T-helper 1 cell (primary cell): Measurements from ENCODE around the gene ADRA2C.

Source experiments
- DNase-seq, 5 donors: peaks; one replicate each; pipeline ENCODE4 v3.0.0-alpha.2; 2012 to 2020

Gene ADRA2C

DNA sequence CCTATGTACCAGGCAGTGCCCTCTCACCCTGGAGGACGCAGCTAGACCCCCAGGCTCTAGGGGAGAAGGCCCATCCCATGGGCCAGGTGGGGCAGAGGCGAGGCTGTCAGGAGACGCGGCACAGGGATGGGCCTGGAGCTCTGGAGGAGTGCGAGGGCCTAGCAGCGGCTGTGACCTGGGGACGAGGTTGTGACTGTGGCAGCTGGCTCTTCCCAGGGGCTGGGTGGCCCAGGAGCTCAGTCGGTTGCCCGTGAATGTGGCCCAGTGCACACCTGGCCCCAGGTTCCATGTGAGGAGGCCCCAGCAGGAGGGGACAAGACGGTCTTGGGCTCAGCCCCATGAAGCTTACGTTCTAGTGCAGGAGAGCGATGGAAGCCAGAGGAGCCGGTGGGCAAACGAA, 31.0 kb upstream of the ADRA2C start:
- no peak for DNase-seq

DNA sequence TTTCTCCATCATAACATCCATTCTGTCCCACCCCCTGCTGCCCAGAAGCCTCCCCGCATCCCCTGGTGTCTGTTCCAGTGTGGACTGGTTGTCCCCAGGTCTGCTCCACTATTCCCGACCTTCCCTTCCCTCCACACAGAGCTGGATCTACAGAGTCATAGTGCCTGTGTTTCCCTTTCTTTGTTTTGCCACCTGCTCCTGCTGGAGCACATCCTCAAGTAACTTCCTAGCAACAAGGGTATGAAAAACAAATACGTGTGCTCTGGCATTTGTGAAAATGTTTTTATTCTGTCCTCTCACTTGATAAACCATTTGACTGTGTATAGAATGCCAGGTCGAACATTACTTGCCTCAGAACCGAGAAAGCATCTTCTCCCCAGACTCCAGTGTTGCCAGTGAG, 29.9 kb upstream of the ADRA2C start:
- DNase-seq, result no peak

DNA sequence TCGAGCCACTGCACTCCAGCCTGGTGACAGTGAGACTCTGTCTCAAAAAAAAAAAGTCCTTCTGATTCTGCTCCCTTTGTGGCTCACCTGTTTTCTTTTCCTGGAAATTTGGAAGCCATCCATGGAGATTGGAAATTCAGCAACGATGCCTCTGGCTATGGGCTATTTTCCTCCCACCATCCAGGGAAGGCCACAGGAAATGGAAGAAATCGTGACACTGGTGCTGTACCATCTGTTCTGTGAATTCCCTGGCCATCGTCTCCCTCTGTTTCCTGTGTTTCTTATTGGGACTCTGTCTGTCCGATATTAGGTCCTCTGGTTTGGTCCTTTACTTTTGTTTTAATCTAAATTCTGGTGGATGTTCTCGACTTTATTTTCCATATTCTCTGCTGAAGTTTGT, 29.4 kb upstream of the ADRA2C start:
- DNase-seq, result no peak

DNA sequence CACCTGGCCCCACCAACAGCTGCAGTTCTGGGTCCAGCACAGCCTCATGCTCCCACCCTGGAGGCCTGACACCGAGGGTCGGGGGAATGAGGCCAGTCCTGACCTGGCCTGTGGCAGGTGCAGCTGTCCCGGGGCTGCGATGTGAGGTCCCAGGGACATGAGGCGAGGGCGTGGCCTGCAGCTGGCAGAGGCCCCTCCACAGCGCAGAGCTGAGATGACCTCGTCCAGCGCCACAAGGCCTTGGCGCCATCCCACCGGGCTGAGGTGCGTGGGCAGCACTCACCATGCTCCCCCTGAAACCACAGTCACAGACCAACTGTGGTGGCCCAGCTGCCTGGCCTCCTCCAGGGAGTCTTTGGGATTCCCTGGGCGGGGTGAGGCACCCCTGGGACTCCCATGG, 26.6 kb upstream of the ADRA2C start:
- DNase-seq, result no peak

DNA sequence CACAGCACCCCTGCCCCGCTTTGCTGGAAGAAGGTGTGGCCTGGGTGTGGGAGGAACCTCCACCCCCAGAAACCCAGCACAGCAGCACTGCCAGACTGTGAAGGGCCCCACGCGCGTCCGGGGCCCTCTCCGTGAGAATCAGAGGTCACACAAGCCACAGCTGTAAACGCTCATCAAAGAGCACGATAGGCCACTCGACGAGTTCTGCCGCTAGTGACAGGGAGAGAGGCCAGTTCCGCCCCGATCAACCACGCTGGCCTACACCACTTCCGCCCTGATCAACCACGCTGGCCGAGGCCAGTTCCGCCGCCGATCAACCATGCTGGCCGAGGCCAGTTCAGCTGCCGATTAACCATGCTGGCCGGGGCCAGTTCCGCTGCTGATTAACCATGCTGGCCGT, 25.9 kb upstream of the ADRA2C start:
- no peak for DNase-seq

DNA sequence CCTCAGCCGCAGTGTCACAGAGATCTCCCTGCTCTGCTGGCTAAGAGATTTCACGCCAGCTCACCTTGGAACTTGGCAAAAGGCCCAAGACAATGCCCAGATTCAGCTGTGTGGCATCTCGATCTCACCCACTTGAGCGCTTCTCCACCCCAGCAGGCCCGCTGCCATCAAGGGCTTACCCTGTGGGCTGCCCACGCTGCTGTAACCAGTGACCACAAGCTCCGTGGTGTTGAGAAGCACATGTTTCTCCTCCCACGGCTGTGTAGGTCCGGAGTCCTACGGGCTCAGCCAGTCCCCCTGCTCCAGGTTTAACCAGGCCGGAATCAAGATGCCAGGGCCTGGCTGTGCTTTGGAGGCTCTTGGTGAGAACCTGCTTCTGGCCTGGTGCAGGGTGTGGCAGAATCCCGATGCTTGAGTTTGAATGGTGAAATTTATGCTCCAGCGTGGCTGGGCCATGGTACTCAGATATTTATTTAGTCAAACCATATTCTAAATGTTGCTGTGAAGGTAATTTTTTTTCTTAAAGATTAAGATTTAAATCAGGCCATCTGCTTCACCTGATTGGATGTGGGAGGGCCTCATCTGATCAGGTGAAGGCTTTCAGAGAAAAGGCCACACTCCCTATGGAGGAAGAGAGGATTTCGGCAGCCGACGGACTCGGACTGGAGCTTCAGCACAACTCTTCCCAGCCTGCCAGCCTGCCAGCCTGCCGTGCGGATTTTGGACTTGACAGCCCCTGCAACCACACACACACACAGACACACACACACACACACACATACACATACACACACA, 24.8 kb upstream of the ADRA2C start:
- no peak for DNase-seq

DNA sequence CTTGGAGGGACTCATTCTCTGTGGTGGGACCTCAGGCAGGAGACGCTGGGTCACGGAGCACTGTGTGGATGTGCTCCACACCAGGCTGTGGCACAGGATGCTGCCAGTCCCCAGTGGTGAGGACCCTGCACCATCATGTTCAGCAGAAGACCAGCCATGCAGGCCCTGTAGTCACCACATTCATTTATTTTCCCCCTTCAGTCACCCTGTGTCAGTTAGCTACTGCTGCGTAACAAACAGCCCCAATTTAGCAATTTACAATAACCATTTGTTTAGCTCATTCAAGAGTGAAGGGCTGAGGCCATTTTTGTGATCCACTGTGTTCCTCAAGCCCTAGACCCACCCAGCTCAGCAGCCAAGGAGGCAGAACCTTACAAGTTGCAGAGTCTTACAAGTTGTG, 23.6 kb upstream of the ADRA2C start:
- no peak for DNase-seq

DNA sequence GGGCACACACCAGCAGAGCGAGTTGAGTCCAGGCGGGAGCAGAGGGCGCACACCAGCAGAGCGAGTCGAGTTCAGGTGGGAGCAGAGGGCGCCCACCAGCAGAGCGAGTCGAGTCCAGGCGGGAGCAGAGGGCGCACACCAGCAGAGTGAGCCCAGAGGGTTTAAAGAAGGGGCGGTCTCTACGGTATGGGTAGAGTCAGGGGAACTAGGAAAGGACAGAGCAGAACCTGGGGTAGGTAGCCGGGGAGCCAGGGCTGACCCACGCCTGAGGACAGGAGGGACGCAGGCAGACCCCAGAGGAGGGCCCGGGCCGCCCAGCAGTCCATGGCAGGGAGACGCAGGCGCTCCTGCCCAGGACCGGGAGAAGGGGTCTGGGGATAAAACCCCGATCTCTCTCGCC, 22.0 kb upstream of the ADRA2C start:
- no peak for DNase-seq

DNA sequence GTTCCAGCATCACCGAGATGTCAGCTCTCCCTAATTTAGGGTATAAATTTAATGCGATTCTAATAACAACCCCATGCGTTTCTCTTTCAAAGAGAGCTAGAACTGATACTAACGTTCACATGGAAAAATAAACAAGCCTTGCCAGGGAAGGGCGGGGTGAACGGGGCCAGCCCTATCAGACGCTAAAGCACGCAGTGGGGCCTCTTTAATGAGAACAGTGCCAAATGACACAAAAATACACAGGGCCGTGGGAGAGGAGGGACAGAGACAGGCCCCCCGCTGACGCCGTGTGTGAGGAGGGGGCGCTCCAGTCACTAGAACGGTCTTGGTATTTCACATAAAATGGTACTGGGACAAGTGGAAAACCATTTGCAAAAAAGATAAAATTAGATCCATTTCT, 21.3 kb upstream of the ADRA2C start:
- no peak for DNase-seq

DNA sequence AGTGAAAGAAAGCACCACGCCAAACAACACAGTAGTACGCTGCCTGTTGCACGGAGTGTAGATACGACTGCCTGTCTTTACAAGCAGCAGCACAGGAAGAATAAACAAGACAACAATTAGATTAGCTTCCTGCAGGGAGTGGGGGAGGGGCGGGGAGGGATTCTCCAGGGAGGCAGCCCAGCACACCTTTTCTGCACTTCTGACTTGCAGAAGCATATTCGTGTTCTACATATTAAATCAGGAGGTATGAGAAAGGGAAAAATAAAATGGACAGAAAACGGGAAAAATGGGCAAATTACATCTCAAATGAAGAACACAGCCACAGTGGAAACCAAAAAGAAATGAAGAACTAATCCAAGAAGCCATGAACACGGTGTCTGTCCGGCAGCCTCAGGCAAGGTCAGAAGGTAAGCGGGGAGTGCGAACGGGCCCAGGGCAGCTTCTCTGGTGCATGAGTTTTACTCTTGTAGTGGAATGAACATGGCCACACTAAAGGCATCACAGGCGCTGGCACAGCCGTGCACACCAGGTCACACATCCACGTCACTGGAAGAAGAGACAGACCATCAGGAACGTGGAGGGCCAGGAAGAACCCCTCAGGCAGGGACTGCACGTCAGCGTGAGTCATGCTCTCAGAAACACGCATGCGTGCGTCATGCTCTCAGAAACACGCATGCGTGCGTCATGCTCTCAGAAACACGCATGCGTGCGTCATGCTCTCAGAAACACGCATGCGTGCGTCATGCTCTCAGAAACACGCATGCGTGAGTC, 20.1 kb upstream of the ADRA2C start:
- DNase-seq, result no peak

DNA sequence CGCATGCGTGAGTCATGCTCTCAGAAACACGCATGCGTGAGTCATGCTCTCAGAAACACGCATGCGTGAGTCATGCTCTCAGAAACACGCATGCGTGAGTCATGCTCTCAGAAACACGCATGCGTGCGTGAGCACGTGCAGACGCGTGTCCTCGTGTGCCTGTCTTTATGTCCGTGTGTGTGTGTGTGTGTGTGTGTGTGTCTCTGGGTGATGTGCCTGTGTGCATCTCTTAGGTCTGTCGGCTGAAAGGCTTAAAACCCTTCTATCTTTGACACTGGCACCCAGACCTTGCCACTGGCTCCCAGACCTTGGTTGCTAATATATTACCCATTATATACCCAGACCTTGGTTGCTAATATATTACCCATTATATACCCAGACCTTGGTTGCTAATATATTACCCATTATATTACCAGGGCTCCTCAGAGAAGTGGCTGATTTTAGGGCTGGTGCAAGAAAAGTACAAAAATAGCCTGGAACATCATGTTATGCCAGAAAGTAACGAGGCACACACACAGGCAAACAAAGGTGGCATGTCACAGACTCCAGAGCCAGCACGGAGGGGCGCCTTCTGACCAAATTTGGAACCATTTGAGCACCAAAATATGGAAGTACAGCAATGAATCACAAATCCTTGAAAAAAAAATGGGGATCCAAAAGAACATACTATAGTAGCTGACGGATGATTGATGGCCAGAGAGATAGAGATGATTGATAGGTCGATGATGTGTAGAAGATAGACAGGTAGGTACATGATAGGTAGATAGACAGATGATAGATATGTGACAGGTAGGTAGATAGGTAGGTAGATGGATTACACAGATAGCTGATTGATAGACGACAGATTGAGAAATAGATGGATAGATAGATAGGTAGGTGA, 19.2 kb upstream of the ADRA2C start:
- no peak for DNase-seq

DNA sequence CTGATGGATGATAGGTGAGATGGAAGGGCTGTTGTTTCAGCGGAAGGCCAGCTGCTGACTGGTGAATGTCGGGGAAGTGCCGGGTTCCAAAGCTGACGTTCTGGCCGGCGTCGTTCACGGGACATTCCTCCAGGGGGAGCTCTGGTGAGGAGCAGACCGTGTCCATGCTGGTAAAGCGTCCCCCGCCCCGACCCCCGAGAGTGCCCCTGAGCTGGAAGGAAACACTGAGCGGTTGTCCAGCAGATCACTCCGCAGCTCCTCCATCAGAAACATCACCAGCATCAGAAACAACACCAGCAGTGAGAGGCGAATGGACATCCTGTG, 18.6 kb upstream of the ADRA2C start:
- DNase-seq, result no peak

DNA sequence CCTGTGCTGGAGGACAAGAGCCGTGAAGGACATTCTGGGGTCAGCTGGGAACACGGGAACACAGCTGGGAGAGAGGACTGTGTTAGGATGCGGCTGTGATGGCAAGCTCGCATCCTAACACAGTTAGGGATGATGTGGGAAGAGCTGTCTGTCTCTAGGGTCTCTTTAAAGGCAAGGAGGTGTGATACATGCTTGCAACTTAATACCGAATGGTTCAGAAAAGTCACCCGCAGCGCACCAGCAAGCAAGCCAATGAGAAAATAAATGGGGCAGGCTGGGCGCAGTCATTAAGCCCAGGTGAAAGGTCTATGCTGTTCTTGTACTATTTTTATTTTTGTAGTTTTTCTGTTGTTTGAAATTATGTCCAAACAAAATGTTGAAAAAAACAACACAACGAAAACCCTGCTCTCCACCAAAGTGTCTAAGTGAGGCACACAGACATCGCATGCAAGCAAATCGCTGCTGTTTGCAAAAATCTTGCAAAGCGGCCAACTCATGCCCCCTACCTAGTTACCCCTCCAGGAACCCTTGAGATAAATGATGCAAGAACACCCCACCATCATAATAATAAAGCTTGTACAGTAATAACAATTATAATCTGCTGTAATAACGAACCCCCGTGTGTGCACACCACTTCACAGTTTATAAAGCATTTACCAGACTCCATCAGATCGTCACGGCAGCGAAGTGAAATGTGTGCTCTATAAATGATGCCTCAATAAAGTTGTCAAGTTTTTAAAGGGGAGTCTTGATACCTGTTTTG, 17.9 kb upstream of the ADRA2C start:
- DNase-seq, result no peak

DNA sequence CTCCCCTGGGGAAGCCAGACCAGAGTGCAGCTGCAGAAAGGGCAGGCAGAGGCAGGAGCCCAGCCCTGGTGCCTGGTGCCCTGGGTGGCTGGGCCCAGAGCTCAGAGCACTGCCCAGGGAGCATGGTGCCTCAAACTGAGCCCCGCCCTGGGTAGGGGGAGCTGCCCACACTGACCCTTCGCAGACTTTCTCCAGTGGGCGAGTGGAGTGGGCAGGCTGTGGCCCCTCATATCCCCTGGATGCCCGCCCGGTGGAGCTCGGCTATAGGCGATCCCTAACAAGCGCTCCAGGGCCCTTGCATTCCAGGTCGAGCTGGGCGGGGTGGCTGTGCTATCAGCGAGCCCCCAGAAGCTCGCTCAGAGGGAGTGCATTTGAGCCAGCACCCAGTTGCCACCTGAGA, 17.1 kb upstream of the ADRA2C start:
- DNase-seq, result no peak

DNA sequence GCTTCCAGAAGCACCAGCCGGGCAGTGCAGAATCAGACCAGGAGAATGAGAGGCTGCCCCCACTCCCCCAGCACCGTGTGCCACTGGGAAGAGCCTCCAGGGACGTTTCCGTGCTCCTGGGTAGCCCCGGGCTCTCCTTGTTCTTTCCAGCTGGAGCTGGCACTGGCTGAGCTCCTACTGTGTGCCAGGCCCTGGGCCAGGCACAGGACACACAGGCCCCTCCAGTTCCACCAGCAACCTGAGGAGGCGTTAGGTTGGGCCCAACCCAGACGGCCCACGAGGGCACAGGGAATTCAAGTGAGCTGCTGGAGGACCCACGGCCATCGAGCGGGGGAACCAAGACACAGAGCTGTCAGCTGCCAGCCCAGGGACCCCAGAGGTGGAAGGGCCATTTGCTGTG, 15.9 kb upstream of the ADRA2C start:
- DNase-seq, result no peak

DNA sequence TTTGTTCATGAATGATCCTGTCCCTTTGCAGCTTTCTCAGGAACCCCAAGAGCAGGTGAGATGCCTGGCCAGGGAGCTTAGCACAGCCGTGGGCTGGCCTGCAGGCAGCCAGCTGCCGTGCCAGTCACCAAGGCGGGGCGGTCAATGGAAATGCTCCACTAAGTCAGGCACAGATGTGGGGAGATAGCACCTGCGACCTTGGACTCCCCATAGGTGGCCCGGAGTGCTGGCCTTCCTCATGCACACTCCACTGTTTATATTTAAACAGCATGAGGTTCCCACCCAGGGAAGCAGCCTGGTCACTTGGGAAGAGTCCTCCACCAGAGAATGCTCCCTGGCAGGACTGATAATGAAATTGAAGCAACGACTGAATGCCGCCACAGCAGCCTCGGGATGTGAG, 14.2 kb upstream of the ADRA2C start:
- no peak for DNase-seq

DNA sequence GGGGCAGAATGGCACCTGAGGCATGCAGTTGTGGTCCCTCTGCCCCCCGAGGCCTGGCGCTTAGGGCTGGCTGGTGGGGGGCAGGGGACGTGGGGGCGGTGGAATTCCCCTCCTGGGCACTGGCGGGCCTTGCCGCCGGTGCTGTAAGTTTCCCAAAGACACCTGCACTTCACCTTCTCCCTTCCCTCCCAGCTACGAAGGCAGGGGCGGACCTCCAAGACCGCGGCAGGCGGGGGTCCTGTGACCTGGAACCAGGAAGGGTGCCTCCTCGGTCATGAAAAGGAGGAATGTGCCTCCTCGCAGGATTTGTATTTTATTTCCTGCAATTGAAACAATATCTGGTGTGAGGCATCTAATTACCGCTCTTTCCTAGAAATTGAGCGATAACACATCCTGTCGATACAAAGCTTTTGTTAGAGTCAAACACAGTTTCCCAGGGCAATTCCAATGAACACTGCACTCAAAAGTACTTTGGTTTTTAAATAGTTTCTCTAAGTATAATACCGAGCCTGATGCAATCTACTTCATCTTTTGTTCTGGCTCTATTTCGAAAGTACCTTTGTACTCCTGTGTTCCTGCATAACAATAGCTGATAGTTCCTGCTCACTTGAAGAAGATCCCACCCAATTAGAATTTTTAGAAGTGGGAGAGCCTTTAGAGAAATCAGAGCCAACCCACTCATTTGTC, 12.3 kb upstream of the ADRA2C start:
- DNase-seq, result no peak

DNA sequence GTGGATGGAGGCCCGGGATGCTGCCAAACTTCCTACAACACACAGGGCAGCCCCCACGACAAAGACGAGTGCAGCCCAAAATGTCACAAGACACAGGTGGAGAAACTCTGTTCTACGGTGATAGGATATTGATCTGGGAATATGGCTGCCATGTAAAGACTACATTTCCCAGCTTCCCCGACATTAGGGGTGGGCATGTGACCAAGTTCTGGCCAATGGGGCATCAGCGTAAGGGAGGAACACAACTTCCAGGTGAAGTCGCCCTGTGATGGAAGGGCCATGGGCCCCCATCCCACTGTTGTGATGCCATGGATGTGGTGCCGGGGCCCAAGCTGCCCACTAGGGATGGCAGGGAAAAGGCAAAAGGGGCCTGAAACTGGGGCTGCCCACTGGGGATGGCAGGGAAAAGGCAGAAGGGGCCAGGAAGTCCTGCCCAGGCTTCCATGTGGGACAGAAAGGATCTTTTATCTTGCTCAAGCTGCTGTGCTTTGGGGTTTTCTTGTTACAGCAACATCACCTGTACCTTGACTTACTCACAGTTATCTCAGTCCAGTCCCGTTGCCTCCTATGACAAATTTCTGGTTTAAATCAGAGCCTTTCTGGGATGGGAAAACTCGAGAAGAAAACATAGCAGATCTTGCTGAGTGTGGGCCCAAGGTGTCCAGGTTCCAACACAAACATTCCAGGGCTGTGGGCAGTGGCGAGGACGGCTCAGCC, 9.7 kb upstream of the ADRA2C start:
- DNase-seq, result no peak

DNA sequence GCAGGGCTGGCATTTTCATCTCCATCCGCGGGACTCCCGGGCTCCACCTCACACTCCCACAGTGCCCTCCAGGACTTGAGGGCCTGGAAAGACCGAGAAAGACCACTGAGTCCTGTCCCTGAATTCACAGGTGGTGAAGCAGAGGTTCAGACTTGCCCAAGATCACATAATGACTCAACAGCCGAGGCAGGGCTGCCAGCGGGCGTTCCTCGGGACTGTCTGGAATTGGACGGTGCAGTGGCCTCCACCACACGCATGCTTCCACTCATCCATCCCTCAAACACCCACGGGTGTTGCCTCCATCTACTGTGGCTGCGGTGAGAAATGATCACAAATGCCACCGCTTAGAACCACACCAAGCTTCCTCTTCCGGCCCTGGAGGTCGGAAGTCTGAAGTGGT, 6.9 kb upstream of the ADRA2C start:
- no peak for DNase-seq

DNA sequence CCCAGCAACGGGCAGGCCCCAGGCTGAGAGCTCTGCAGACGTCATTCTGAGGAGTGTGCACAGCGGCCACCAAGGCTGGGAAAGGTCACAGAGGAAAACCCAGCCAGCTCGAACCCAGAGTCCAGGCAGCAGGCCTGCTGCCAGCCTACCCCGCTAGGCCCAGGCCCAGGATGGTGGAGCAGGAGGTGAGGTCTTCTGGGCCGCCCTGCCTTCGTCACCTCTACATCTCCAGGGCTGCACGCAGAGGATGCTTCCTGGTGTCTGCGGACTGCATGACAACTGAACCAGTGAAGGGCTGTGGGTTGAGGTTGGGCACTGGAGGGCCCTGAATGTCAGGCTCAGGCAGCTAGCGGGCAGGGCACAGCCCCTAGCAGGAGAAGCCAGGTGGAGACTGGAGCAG, 5.8 kb upstream of the ADRA2C start:
- no peak for DNase-seq

DNA sequence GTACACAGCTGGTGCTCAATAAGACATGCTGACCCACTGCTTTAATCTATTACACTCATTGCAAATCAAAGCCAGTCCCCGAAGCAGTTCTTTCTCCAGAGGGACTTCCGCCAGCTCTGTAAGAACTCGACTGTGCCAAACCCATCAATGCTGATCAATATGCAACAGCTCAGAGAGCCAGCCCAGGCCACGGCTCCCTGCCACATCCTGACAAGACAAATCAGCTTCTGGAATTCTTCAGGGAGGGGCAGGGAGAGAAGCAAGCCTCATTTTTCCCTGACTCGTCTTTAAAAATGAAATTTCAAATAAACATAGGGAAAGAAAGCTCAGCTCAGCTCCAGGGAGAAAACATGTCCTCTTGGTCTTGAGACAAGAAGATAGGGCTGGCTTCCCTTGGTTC, 5.3 kb upstream of the ADRA2C start:
- no peak for DNase-seq

DNA sequence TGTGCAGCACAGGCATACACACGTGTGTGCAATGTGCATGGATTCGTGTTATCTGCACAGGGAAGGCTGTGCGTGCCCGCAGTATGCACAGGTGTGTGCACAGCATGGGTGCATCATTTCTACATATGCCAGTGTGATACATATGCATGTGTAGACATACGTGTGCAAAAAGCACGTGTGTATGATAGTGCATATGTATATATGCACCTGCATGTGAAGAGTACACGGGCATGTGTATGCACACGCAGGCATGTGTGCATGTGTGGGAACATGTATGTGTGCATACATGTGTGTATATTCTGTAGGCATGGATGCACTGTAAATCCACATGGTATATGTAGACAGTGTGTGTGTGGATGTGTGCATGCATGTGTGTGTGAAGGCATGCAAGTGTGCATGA, 3.9 kb upstream of the ADRA2C start:
- no peak for DNase-seq
